A549 (cell line): Measurements from ENCODE around the gene BST1.

Experiments
- CEBPB ChIP-seq, 2 experiments: fragments of >200 bp in 1 of 2; sonication (Bioruptor Twin) in 1 of 2; formaldehyde crosslinking in 1 of 2; IDR thresholded peaks; 2 replicates each; pipeline ENCODE4 v1.6.1; 2012 to 2016
- JUNB ChIP-seq: fragments of >200 bp; sonication (Bioruptor Twin); formaldehyde crosslinking; IDR thresholded peaks from 2 replicates; pipeline ENCODE4 v1.6.1; 2016
- MAFK ChIP-seq: fragments of 450-650 bp; IDR thresholded peaks from 2 replicates; pipeline ENCODE4 v1.6.1; 2014; ENCODE audit not compliant: partially characterized antibody
- POLR2A ChIP-seq: IDR thresholded peaks from 2 replicates; pipeline ENCODE4 v1.6.1; 2012; ENCODE audit warnings: mild to moderate bottlenecking, low read length
- ZC3H11A ChIP-seq: fragments of 450-650 bp; IDR thresholded peaks from 2 replicates; pipeline ENCODE4 v1.6.1; 2014; ENCODE audit warnings: antibody characterized with exemption, mild to moderate bottlenecking
- ZFP36 ChIP-seq: fragments of 450-650 bp; IDR thresholded peaks from 2 replicates; pipeline ENCODE4 v1.6.1; 2014; ENCODE audit warnings: borderline replicate concordance; ENCODE audit not compliant: partially characterized antibody
- ZNF302 ChIP-seq: fragments of 250-450 bp; sonication (Bioruptor Pico); IDR thresholded peaks from 2 replicates; pipeline ENCODE4 v1.9.0; 2021; ENCODE audit warnings: inconsistent platforms, mild to moderate bottlenecking, moderate library complexity
- TF ChIP-seq, protein P1 (sequence below): fragments of 450-650 bp; IDR thresholded peaks from 2 replicates; pipeline ENCODE4 v1.6.1; 2014; ENCODE audit warnings: antibody characterized with exemption
- TF ChIP-seq, protein P2 (sequence below): fragments of >200 bp; sonication (Bioruptor Twin); formaldehyde crosslinking; IDR thresholded peaks from 2 replicates; pipeline ENCODE4 v1.6.1; 2016
- TF ChIP-seq, protein P3 (sequence below): IDR thresholded peaks from 2 replicates; pipeline ENCODE4 v1.6.1; 2012
- TF ChIP-seq, protein P4 (sequence below): fragments of 200-600 bp; sonication (generic); IDR thresholded peaks from 2 replicates; pipeline ENCODE4 v1.6.1; 2016; ENCODE audit warnings: antibody characterized with exemption, mild to moderate bottlenecking, moderate library complexity
- TF ChIP-seq, protein P5 (sequence below): fragments of >200 bp; sonication (Bioruptor Twin); formaldehyde crosslinking; IDR thresholded peaks from 3 replicates; pipeline ENCODE4 v1.5.1; 2016
- TF ChIP-seq, protein P6 (sequence below): IDR thresholded peaks from 2 replicates; pipeline ENCODE4 v1.6.1; 2012; ENCODE audit warnings: low read depth, borderline replicate concordance

DNA sequence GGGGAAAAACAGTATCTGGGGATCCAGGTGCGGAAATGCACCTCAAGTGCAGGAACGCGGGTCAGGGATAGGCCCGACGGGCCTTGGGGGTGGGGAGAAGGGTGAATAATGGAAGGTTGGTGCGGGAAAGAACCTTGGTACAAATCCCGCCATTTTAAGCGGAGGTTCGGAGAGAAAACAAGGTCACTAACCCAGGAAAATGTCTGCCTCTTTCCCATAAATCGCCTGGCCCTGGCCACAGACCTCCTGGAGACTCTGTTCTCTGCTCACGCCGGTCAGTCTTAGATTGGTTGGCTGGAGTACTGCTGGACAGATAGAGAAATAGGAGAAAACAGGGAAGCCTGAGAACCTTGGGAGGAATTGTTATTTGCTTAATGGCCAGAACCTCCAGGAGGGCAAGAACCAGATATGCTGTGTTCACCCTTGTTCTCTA lies 46.8 kb upstream of the BST1 start:
- TF ChIP-seq ZC3H11A (no peak), POLR2A (no peak), CEBPB (IDR thresholded peaks at IDR 0.05) (no peak), JUNB (no peak), MAFK (no peak), ZFP36 (no peak), ZNF302 (CRISPR knock-in tag) (no peak)
- TF ChIP-seq, protein P1, sequence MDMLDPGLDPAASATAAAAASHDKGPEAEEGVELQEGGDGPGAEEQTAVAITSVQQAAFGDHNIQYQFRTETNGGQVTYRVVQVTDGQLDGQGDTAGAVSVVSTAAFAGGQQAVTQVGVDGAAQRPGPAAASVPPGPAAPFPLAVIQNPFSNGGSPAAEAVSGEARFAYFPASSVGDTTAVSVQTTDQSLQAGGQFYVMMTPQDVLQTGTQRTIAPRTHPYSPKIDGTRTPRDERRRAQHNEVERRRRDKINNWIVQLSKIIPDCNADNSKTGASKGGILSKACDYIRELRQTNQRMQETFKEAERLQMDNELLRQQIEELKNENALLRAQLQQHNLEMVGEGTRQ: no peak
- TF ChIP-seq, protein P2, sequence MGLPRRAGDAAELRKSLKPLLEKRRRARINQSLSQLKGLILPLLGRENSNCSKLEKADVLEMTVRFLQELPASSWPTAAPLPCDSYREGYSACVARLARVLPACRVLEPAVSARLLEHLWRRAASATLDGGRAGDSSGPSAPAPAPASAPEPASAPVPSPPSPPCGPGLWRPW: no peak
- TF ChIP-seq, protein P3, sequence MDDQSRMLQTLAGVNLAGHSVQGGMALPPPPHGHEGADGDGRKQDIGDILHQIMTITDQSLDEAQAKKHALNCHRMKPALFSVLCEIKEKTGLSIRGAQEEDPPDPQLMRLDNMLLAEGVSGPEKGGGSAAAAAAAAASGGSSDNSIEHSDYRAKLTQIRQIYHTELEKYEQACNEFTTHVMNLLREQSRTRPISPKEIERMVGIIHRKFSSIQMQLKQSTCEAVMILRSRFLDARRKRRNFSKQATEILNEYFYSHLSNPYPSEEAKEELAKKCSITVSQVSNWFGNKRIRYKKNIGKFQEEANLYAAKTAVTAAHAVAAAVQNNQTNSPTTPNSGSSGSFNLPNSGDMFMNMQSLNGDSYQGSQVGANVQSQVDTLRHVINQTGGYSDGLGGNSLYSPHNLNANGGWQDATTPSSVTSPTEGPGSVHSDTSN: no peak
- TF ChIP-seq, protein P4, sequence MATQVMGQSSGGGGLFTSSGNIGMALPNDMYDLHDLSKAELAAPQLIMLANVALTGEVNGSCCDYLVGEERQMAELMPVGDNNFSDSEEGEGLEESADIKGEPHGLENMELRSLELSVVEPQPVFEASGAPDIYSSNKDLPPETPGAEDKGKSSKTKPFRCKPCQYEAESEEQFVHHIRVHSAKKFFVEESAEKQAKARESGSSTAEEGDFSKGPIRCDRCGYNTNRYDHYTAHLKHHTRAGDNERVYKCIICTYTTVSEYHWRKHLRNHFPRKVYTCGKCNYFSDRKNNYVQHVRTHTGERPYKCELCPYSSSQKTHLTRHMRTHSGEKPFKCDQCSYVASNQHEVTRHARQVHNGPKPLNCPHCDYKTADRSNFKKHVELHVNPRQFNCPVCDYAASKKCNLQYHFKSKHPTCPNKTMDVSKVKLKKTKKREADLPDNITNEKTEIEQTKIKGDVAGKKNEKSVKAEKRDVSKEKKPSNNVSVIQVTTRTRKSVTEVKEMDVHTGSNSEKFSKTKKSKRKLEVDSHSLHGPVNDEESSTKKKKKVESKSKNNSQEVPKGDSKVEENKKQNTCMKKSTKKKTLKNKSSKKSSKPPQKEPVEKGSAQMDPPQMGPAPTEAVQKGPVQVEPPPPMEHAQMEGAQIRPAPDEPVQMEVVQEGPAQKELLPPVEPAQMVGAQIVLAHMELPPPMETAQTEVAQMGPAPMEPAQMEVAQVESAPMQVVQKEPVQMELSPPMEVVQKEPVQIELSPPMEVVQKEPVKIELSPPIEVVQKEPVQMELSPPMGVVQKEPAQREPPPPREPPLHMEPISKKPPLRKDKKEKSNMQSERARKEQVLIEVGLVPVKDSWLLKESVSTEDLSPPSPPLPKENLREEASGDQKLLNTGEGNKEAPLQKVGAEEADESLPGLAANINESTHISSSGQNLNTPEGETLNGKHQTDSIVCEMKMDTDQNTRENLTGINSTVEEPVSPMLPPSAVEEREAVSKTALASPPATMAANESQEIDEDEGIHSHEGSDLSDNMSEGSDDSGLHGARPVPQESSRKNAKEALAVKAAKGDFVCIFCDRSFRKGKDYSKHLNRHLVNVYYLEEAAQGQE: no peak
- TF ChIP-seq, protein P5, sequence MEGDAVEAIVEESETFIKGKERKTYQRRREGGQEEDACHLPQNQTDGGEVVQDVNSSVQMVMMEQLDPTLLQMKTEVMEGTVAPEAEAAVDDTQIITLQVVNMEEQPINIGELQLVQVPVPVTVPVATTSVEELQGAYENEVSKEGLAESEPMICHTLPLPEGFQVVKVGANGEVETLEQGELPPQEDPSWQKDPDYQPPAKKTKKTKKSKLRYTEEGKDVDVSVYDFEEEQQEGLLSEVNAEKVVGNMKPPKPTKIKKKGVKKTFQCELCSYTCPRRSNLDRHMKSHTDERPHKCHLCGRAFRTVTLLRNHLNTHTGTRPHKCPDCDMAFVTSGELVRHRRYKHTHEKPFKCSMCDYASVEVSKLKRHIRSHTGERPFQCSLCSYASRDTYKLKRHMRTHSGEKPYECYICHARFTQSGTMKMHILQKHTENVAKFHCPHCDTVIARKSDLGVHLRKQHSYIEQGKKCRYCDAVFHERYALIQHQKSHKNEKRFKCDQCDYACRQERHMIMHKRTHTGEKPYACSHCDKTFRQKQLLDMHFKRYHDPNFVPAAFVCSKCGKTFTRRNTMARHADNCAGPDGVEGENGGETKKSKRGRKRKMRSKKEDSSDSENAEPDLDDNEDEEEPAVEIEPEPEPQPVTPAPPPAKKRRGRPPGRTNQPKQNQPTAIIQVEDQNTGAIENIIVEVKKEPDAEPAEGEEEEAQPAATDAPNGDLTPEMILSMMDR: no peak
- TF ChIP-seq, protein P6, sequence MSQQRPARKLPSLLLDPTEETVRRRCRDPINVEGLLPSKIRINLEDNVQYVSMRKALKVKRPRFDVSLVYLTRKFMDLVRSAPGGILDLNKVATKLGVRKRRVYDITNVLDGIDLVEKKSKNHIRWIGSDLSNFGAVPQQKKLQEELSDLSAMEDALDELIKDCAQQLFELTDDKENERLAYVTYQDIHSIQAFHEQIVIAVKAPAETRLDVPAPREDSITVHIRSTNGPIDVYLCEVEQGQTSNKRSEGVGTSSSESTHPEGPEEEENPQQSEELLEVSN: no peak
